UCSD-AML1 (cell line): Measurements from ENCODE around the gene SYNPO.

Source experiments
- DNase-seq: peaks from one replicate; lab custom pipeline; 2025; ENCODE audit not compliant: unreplicated experiment; lab: John Stamatoyannopoulos, UW

The SYNPO gene

DNA sequence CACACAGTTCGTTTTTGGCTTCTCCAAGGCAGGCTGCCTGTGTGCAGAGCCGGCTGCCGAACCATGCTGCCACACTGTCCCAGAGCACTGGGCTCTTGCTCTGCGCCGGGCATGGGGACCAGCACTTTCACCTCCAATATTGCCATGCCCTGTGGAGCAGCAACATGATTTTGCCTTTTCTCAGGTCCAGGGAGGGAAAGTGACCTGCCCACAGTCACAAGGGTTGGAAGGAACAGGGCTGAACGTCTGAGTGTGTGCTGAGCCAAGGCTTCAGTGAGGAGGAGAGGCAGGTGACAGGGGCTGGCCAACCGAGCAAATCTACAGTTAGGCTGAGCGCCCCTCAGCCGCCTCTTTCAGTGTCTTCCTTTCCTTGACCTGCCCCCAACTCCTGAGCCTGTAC lies 34.0 kb upstream of the SYNPO start:
- DNase-seq: no peak

DNA sequence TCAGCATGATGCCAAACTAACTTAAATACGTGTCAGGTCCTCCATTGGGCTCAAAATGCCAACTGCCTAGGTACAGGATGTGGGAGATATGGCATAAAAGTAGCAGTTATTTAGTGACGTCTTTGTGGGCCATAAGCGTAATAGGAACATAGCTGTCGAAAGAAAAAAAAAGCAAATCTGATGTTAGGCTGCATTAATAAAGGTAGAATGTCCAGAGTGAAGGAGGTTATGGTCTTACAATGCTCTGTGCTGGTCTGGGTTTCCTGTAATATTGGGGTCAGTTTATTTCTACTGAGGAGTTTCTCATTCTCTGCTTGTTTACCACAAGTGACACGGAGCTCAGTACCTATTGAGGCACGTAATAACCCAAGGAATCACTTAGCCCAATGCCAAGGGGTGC lies 33.4 kb upstream of the SYNPO start:
- no peak for DNase-seq

DNA sequence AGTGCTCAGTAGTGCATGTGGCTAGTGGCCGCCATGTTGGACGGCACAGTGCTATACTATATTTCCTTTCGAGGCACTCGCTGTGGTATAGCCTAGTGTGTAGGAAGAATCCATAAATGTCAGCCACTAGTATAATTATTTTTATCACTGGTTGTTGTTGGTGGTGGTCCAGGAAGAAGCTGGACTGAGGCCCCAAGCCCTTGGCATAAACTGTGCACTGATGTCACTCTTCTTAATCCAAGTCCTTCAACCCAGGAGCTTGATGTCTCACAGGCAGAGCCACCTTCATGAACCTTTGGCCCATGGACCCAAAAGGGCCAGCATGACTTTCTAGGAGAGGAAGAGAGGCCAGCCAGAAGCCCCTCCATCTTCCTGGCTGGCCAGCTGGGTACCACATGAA lies 32.5 kb upstream of the SYNPO start:
- no peak for DNase-seq

- DNase-seq: no peak
Measured at GRCh38 chr5:150608991-150609390, 31.5 kb upstream of the SYNPO start.

- no peak for DNase-seq
Measured at GRCh38 chr5:150609843-150610584, 30.4 kb upstream of the SYNPO start.

DNA sequence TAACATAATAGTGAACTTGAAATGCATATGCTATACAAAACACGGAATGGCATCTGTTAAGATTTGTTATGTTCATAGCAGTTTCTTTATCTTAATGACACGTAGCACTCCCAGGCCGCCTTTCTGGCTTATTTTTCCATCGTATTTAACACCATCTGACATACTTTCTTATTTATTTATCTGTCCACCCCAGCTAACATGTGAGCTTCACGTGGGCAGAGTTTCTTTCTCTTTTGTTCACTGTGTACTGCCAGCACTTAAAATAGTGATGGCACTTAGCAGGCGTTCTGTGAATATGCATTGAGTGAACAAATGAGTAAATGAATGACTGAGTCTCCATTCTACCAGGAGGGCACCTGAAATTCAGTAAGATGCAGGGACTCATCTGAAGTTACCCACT lies 29.4 kb upstream of the SYNPO start:
- DNase-seq: no peak

DNA sequence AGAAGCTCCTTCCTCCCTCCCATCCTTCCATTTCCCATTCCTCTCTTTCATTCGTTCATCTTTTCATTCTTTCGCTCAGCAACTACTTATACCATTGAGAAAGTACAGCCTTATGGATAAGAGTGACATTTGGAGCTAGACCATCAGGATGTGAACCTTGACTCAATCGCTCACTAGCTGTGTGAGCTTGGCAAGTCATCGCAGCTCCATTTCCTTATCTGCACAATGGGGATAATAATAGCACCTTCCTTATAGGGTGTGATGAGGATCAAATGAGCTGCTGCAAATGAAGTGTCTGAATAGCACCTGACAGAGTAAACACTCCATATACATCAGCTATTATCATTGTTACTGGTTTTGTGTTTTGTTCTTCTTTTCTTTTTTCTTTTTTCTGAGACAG lies 28.1 kb upstream of the SYNPO start:
- no peak for DNase-seq

DNA sequence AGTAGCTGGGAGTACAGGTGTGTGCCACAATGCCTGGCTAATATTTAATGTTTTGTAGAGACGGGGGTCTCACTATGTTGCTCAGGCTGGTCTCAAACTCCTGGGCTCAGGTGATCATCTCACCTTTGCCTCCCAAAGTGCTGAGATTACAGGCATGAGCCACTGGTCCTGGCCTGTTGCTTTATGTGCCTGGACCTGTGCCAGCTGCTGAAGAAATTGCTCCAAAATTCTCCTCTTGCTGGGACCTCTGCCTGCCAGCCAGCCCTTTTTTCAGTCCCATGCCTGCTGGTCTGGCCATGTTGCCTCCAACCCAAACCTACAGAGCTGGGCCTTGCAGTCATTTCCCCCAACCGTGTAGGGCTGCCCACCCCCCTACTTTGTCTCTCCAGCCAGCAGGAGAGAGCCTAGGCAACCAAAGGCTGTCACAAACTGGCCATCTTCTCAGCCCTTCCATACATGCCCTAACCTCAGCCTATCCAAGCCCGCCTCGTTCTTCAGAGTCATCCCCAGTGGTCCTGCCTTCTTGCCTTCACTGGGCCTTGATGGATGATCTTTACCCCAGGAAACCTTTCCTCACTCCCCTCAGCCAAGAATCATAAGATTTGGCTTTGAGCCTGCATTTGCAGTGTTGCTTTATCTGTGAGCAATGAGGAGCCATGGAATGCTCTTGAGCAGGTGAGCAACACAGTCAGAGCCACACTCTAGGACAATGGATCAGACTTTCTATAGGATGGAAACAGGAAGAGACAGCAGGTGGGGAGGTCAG lies 27.4 kb upstream of the SYNPO start:
- no peak for DNase-seq

DNA sequence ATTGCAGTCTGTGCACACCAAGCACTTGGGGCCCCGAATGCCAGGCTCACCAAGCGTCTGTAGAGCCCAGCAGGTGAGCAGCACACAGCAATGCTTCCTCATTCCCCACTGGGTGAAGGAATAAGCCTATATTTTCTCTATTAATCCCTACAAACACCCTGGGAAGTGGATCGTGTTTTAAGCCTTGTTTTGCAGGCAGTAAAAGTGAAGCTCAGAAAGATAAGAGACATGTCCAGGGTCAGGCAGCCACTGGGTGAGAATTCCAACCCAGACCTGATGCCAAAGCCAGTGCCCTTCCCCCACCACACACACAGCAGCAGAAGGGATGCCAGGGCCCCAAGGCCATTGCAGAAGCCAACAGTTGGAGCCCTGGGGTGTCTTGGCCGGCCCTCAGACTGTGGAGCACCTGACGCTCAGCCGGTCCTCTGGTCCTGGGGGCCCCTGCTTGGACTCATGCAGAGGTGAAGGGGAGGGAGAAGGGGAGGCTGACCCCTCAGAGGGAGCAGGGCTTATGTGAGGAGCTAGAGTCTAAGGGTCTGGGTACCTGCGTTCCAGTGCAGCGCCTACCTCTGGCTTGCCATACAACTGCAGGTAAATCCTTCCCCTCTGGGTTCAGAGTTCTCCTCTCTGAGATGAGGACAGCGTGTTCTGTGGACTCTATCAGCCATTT lies 26.3 kb upstream of the SYNPO start:
- no peak for DNase-seq

GRCh38 chr5:150614661-150615060 lies 25.8 kb upstream of the SYNPO start:
- no peak for DNase-seq

DNA sequence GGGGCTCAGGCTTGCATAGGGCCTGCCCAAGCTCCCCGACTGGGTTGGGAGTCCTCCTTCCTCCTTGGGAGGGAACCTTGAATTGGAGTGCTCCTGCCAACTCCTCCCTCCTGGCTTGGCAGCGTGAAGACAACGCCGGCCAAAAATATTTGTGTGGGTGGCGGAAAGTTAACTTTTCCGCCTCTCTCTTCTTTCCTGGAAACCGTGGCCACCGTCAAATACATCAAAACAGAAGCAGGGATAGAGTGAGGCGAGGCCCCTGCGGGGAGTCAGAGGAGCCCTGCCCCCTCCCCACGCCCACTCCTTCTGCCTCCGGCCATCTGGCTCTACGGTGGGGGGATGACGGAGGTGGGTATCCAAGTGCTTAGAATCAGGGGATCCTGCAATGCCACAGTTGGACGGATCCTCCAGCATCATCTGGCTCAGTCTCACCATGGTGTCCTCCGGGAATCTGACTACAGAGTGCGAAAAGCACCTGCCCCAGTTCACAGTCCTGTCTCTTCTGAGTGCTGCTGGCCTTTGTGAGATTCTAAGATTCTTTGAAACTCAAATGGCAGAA lies 25.2 kb upstream of the SYNPO start:
- DNase-seq: no peak

DNA sequence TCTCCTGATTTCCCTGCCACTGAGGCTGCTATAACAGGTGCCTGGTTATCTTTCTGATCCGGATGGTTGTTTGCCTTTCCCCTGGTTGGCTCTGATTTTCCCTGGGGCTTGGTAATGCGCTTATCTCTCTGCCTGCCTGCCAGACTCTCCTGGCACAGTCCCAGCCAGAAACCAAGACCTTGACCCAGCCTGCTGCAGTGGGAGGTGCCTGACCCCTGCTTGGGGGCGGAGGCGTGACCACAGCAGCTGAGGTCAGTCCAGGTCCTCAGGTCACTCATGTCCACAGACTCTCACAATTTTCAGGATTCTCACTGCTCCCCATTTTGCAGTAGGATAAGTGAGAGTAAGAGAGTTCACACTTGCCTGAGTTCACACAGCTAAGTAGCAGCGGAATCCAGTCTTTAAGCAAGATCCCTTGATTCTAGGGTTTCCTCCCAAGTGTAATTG lies 24.4 kb upstream of the SYNPO start:
- no peak for DNase-seq

GRCh38 chr5:150616506-150616905 lies 24.0 kb upstream of the SYNPO start:
- no peak for DNase-seq

DNA sequence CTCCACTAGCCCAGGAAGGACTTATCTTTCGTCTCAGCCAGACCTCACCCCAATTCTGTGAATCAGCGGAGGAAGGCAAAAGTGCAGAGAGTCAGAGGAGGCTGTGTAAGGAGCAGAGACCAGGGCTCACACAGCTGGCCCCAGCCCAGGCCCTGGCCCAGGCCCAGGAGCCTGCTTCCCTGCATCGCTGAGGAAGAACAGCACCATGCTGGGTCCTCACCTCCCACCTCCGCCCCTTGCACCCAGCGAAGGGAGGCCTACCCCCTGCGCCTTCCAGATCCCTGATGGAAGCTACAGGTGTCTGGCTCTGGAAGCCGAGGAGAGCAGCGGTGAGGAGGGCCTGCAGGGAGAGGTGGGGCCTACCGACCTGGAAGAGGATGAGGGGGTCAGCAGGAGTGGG lies 22.3 kb upstream of the SYNPO start:
- DNase-seq: no peak

GRCh38 chr5:150618588-150619281 lies 21.7 kb upstream of the SYNPO start:
- DNase-seq: no peak

DNA sequence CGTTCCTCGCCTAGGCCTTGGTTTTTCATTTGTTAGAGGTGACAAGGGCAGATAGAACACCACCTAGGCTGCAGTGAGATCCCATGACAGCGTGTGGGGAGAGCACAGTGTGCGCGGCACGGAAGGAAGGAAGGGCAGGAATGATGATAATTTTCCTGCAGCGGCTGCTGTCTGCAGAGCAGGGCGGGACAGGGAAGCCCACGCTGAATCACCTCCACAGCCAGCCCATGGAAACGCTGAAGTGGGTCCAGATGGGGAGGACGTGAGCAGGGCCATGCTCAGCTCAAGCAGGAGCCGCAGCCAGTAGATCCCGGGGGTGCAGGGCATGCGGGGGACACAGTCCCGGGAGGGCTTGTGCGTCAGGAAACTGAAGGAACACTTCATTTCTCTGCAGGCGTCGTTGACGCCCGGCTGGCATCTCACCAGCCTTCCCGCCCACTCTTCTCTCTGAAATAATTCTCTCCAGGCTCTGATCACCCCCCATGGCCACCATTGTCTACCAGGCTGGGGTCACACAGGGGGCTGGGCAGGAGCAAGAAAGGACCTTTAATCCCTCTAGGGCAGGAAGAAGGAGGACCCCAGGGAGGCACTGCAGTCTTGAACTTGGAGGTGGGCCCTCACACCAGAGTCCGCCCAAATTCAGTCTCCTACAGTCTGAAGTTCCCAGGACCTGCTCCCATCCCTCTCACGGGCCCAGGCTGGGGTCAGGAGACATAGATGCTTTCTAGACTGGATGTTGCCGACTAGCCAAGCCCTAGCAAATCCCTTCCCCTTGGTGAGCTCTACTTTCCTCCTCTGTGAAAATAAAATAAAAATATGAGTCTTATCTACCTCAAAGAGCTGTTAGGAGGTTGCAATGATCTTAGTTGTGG lies 20.9 kb upstream of the SYNPO start:
- no peak for DNase-seq

GRCh38 chr5:150621301-150621700 lies 19.2 kb upstream of the SYNPO start:
- DNase-seq: no peak

DNA sequence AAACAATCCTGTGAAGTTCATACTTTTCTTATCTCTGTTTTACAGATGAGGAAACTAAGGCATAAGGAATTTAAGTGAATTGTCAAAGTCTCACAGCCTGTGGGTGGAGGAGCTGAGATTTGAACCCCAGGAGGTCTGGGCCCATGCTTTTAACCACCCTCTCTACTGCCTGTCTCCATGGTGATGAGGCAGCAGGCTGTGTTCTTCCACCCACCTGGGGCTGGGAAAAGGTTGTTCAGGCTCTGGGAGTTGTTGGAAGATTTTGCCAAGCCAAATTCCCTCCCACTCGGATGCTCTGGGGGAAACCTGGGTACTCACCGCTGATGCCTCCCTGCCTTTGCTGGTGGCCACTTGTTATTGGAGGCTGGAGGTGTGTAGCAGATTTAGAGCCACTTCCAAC lies 18.3 kb upstream of the SYNPO start:
- DNase-seq: no peak

GRCh38 chr5:150623152-150623877 lies 17.1 kb upstream of the SYNPO start:
- DNase-seq: no peak

DNA sequence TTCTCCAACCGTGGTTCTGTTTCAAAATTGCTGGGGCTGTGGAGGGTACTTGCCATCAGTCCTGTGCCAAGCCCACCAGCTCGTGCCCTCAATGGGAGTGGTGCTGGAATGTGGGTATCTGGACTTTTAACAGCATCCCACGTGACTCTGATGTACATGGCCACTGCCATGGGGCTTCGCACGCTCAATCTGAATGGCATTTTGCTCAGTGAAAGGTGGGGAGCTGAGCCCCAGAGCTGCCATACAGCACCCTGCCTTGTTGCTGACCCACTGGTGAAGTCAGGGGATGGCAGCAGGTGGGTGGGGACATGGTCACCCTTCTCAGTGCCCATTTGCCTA lies 16.6 kb upstream of the SYNPO start:
- DNase-seq: no peak
